AG04449 (cell line): ENCODE results near the gene PRKCE.

ENCODE experiments used
- CTCF ChIA-PET: fragments of 350-600 bp; formaldehyde crosslinking; extraction: SDS; loops from one replicate; lab custom pipeline; 2021; ENCODE audit warnings: antibody characterized with exemption; lab: Yijun Ruan, JAX
- POLR2A ChIA-PET: fragments of 400-600, 350-600 bp; formaldehyde crosslinking; extraction: SDS; loops from one replicate; lab custom pipeline; 2020; ENCODE audit warnings: antibody characterized with exemption, inconsistent platforms; lab: Yijun Ruan, JAX
- DNase-seq: peaks from one replicate; pipeline ENCODE4 v3.0.0-alpha.2; 2010; ENCODE audit warnings: low read depth, low spot score
- H3K4me3 ChIP-seq: 2 replicates; pipeline ENCODE4 v1.5.1; 2011; ENCODE audit warnings: low read depth, mild to moderate bottlenecking, control low read depth, low read length
- CTCF ChIP-seq: IDR thresholded peaks from one replicate; pipeline ENCODE4 v1.5.1; 2011; ENCODE audit warnings: mild to moderate bottlenecking, moderate library complexity, low read length, control low read depth, inconsistent platforms; ENCODE audit not compliant: insufficient read depth; ENCODE audit errors: missing control alignments

Gene PRKCE

GRCh38 chr2:46082531-46083485 lies 431.3 kb downstream of the PRKCE start:
- ChIA-PET CTCF (interaction anchor here (0.8 to 1.5 kb wide), 4 partner anchors 10 to 72 kb away, joined by 3 read pairs; no protein-coding TSS in a partner anchor), POLR2A (interaction anchor here (1.0 to 1.5 kb wide), 4 partner anchors 9 to 214 kb away, joined by 3 to 13 read pairs (median 4); partner anchors contain the start of gene EPAS1)
- H3K4me3 ChIP-seq, result no peak overlapping the region
- peak; percentile 82 for DNase-seq
- no peak for TF ChIP-seq CTCF

GRCh38 chr2:46086578-46087070 lies 435.1 kb downstream of the PRKCE start:
- DNase-seq, result no peak
- CTCF ChIA-PET, result interaction anchor here (2.0 kb wide), 1 partner anchor 93 kb away, joined by 5 read pairs; no protein-coding TSS in a partner anchor
- no peak for TF ChIP-seq CTCF
- POLR2A ChIA-PET, result no interaction called here
- H3K4me3 ChIP-seq, result no peak overlapping the region

GRCh38 chr2:46087492-46087891 lies 436.0 kb downstream of the PRKCE start:
- DNase-seq, result no peak
- H3K4me3 ChIP-seq, result no peak overlapping the region
- ChIA-PET POLR2A (no interaction called here), CTCF (interaction anchor here (2.0 kb wide), 1 partner anchor 94 kb away, joined by 5 read pairs; no protein-coding TSS in a partner anchor)
- no peak for TF ChIP-seq CTCF

- TF ChIP-seq CTCF, result no peak
- no peak for DNase-seq
- ChIA-PET POLR2A (no interaction called here), CTCF (no interaction called here)
- no peak overlapping the region for H3K4me3 ChIP-seq
Measured at GRCh38 chr2:46091004-46091403, 439.5 kb downstream of the PRKCE start.

GRCh38 chr2:46091961-46092667 lies 440.6 kb downstream of the PRKCE start:
- no peak for TF ChIP-seq CTCF
- ChIA-PET CTCF (interaction anchor here (1.0 to 1.2 kb wide), 2 partner anchors 12 to 29 kb away, joined by 3 to 5 read pairs; no protein-coding TSS in a partner anchor), POLR2A (interaction anchor here (0.9 kb wide), 1 partner anchor 24 kb away, joined by 3 read pairs; no protein-coding TSS in a partner anchor)
- DNase-seq, result no peak
- H3K4me3 ChIP-seq, result no peak overlapping the region

GRCh38 chr2:46094689-46095088 lies 443.2 kb downstream of the PRKCE start:
- POLR2A ChIA-PET, result no interaction called here

More at GRCh38 chr2:46094689-46095088, 443.2 kb downstream of the PRKCE start:
- CTCF ChIA-PET, result interaction anchor here (0.7 to 1.0 kb wide), 3 partner anchors 11 to 49 kb away, joined by 3 read pairs; no protein-coding TSS in a partner anchor
- no peak for TF ChIP-seq CTCF
- no peak overlapping the region for H3K4me3 ChIP-seq
- no peak for DNase-seq
